ENCODE results near the gene CD8B2. TPM values are rescaled to one million over a fixed set of nuclear protein-coding genes. Genes with fewer than 3 reads are reported as not detected.

CD8B2 gene
- total RNA-seq, 1 experiment from 2014 or later: not detected

DNA sequence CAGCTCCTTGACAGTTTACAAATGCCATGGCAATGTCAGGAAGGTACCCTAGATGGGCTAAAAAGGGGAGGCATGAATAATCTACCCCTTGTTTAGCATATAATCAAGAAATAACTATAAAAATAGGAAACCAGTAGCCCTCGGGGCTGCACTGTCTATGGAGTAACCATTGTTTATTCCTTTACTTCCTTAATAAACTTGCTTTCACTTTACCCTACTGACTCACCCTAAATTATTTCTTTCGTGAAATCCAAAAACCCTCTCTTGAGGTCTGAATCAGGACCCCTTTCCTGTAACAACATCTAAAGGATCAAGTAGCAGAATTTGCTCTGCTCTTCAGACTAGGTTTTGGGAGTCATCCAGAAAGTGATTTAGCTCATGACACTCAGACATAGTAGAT lies 43.7 kb downstream of the CD8B2 start:
- peaks cover 8% of the 10 kb centered on the region for H3K27me3 Mint-ChIP-seq (ENCODE audit: low read depth)
- Histone ChIP-seq H3K27ac (ENCODE audit: insufficient read length, low read depth, low read length) (no peak overlapping the region), H2BK15ac (ENCODE audit: low read depth, low read length) (no peak overlapping the region), H4K20me1 (ENCODE audit: control insufficient read depth, insufficient read depth, insufficient read length) (no peaks in the 10 kb centered on the region), H2BK5ac (ENCODE audit: insufficient read length, low read length) (no peak overlapping the region), H3K4me1 (ENCODE audit: insufficient read depth, low read length) (peaks cover 2% of the 10 kb centered on the region; the same call in 1 of the 2 replicates), H3K18ac (ENCODE audit: insufficient read length, low read depth, low read length) (no peak overlapping the region), H3T11ph (ENCODE audit: low read length) (no peak overlapping the region), H2BK20ac (ENCODE audit: low read depth, low read length, poor library complexity, severe bottlenecking) (no peak overlapping the region), H3K23me2 (ENCODE audit: insufficient read length, low read depth, low read length, poor library complexity, severe bottlenecking) (no peaks in the 10 kb centered on the region), H3K4ac (ENCODE audit: low read depth, low read length) (no peak overlapping the region), H3K27me3 (ENCODE audit: insufficient read depth, low read length) (no peaks in the 10 kb centered on the region), H4K91ac (ENCODE audit: insufficient read length, low read depth, low read length) (no peak overlapping the region), H3K79me2 (ENCODE audit: insufficient read depth, low read length) (no peaks in the 10 kb centered on the region), H4K5ac (ENCODE audit: insufficient read length, low read depth, low read length) (no peak overlapping the region), H3K23ac (ENCODE audit: insufficient read length, low read depth, low read length) (no peak overlapping the region), H2BK12ac (ENCODE audit: insufficient read length, low read depth, low read length) (no peak overlapping the region), H2BK120ac (ENCODE audit: low read depth, low read length, poor library complexity, severe bottlenecking) (no peak overlapping the region), H3K14ac (ENCODE audit: insufficient read depth, low read length) (no peak overlapping the region), H4K8ac (replicated peaks; ENCODE audit: insufficient read length, low read depth, low read length) (no peak overlapping the region), H3K79me1 (ENCODE audit: insufficient read depth, low read depth, low read length, poor library complexity, severe bottlenecking) (no peaks in the 10 kb centered on the region), H3K9ac (ENCODE audit: extremely low read depth, insufficient read length, low read length) (no peak overlapping the region), H3K56ac (ENCODE audit: insufficient read length, low read depth, low read length) (no peak overlapping the region), H3K4me2 (ENCODE audit: insufficient read depth, insufficient read length, low read length) (no peak overlapping the region), H2AK5ac (ENCODE audit: insufficient read length, low read length) (no peak overlapping the region), H3K9me3 (ENCODE audit: control insufficient read depth, low read depth, low read length) (no peaks in the 10 kb centered on the region), H2AFZ (ENCODE audit: low read length) (no peak overlapping the region)
- peaks cover 14 to 16% of the 10 kb centered on the region in 2 experiments for H3K4me1 Mint-ChIP-seq
- DNase-seq: no peak
- no peaks in the 10 kb centered on the region; a peak in 1 of 5 replicates for H3K9me3 Mint-ChIP-seq
- H3K4me3 Mint-ChIP-seq: no peak overlapping the region
- no peak overlapping the region for H3K27ac Mint-ChIP-seq
- TF ChIP-seq, protein P1, sequence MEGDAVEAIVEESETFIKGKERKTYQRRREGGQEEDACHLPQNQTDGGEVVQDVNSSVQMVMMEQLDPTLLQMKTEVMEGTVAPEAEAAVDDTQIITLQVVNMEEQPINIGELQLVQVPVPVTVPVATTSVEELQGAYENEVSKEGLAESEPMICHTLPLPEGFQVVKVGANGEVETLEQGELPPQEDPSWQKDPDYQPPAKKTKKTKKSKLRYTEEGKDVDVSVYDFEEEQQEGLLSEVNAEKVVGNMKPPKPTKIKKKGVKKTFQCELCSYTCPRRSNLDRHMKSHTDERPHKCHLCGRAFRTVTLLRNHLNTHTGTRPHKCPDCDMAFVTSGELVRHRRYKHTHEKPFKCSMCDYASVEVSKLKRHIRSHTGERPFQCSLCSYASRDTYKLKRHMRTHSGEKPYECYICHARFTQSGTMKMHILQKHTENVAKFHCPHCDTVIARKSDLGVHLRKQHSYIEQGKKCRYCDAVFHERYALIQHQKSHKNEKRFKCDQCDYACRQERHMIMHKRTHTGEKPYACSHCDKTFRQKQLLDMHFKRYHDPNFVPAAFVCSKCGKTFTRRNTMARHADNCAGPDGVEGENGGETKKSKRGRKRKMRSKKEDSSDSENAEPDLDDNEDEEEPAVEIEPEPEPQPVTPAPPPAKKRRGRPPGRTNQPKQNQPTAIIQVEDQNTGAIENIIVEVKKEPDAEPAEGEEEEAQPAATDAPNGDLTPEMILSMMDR (conservative IDR thresholded peaks at IDR 0.05): no peak
- 0 out of 7 replicates have a peak, but pooled peaks cover 0 to 1% (median 0%) of the 10 kb centered on the region in 3 experiments for H3K36me3 Mint-ChIP-seq (ENCODE audit: insufficient read depth in 1 of 3, low read depth in 3 of 3)
- WGBS (ENCODE audit: extremely low coverage, insufficient read length, low lambda C conversion rate): no CpG with 5 or more reads among the region's 2 CpGs
